HL-60/S4 treated with phorbol 12-myristate 13-acetate at 8.2 ng/mL for 4 days and 3 days (cell line): ENCODE data around the gene CPAMD8.
"Not testable (repeated sequence)": the region's sequence is repeated elsewhere in the genome, so short reads cannot be mapped to it uniquely, and the experiment has no call there.

Source experiments
- in situ Hi-C: fragments of 300-500 bp; cut with MboI; formaldehyde crosslinking; loops from 2 replicates; pipeline ENCODE4 v1.15.0; 2022; ENCODE audit warnings: low sequenced_read_pairs

CPAMD8 gene

DNA sequence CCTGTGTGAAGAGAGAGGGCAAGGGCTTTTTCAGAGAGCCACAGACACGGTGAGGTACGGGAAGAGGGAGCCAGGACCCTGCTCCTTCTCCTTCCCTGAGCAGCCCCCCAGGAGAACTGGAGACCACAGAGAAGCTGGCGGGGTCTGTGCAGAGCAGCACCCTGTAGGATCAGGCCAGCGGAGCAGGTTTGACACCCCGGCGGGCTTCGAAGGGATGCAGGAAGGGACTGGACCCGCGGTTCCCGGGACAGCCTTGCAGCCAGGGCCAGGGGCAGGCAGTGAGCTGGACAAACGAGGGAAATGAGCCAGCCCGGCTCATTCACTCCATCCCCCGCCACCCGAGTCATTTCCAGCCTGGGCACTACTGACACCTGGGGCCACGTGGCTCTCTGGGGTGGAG, 22.2 kb downstream of the CPAMD8 start:
- in situ Hi-C loops: no loop called here

DNA sequence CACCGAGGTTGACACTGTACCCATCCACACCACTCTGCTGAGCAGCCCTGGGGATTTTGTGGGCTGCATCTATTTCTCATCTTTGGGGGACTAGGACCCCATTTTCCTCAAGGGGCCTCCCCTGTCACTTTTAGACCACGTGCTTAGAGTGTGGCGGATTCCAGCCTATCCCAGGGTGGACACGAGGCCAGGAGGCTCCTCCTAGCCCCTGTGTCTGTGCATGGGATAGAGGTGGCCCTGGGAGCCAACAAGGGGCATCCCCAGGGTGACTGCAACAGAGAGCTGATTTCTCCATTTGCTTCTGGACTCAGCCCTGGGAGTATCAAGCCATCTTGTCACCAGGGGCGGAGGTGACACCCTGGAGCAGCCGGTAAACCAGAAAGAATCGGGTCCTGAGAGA, 24.2 kb downstream of the CPAMD8 start:
- in situ Hi-C loops: no loop called here

DNA sequence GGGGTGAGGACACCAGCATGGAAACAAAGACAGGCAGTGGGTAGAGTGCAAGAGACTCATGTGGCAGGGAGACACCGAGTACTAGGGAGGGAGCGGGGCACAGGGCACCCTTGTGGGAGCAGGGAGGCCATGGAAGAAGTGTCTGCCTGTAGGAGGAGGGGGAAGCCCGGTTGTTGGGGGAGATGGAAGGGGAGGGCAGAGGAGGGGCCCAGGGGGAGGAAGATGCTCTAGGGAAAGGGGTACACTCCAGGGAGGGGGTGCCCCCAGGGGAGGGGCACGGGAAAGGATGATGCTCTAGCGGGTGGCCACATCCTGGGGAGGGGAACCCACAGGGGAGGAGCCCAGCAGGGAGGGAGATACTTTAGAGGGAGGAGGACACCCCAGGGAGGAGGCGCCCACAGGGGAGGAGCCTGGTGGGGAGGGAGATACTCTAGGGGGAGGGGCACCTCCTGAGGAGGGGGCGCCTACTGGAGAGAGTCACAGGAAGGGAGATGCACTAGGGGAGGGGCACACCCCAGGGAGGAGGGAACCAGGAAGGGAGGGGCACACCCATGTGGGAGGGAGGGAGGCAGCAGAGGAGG, 24.9 kb downstream of the CPAMD8 start:
- in situ Hi-C loops: no loop called here

DNA sequence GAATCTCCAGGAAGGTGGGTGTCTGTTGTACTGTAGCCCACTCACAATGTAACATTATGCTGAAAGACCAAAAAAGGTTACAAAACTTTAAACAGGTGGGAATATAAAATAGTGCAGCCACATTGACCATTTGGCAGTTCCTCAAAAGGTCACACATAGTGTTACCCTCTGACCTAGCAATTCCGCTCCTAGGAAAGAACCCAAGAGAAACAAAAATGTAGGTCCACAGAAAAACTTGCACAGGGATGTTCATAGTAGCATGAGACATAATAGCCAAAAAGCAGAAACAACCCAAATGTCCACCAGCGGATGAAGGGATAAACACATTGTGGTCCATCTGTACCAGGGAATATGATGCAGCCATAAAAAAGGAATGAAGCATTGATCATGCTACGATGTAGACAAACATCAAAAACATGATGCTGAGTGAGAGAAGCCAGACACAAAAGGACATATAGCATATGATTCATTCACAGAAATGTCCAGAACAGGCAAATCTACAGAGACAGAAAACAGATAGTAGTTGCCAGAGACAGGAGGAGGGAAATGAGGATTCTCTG, 27.9 kb downstream of the CPAMD8 start:
- in situ Hi-C loops: no loop called here

DNA sequence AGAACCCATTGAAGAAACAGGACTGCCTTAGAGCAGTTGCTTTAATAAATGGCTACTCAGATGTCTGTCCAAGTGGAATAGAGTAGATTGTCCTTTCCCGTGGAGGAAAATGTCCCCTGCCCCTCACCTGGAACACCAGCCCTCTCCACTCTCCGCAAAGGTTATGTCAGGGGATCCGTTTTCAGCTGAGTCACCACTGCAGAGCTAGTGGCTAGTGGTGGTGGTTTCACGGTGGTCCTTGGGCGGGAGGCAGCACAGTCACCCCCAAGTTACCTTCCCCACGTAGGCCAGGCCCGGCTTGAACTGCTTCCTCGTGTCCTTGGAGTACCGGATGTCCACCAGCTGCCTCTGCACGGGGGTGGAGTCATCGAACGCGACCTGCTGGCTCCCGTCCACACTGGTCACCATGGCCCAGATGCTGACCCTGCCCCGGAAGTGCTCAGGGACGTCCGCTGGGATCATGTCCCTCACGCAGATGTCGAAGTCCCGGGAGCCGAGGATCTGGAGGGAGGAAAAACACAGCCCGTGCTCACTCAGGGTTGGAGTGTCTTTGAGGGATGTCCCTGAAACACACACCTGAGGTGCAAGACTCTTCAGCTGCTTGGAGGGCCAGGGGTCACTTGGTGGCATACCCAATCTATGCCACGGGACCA, 29.6 kb downstream of the CPAMD8 start:
- in situ Hi-C loops: not testable (repeated sequence)

DNA sequence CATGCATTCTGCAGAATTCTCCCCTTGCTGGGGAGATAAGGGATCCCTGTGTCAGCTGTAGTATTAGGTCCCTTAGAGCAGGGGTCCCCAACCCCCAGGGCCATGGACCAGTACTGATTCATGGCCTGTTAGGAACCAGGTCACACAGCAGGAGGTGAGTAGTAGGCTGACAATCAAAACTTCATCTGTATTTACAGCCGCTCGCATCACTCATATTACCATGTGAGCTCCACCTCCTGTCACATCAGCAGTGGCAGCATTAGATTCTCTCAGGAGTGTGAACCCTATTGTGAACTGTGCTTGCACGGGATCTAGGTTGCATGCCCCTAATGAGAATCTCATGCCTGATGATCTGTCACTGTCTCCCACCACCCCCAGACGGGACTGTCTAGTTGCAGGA, 37.9 kb downstream of the CPAMD8 start:
- in situ Hi-C loops: no loop called here

DNA sequence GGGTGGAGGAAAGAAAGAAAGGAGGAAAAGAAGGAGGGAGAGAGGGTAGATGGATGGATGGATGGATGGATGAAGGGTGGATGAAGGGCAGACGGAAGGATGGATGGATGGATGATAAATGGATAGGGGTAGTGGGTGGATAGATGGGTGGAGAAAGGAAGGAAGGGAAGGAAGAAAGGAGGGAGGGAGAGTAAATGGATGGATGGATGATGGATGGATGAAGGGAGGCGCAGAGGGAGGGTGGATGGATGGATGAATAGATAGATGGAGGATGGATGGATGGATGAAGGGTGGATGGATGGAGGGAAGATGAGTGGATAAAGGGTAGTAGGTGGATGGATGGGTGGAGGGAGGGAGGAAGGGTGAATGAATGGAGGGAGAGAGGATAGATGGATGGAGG, 41.2 kb downstream of the CPAMD8 start:
- in situ Hi-C loops: no loop called here

DNA sequence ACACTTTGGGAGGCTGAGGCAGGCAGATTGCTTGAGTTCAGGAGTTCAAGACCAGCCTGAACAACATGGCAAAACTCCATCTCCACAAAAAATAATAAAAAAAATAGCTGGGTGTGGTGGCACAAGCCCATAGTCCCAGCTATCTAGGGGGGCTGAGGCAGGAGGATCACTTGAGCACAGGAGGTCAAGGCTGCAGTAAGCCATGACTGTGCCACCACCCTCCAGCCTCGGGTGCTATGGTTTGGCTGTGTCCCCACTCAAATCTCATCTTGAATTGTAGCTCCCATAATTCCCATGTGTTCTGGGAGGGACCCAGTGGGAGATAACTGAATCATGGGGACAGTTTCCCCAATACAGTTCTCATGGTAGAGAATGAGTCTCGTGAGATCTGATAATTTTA, 44.0 kb downstream of the CPAMD8 start:
- in situ Hi-C loops: not testable (repeated sequence)

DNA sequence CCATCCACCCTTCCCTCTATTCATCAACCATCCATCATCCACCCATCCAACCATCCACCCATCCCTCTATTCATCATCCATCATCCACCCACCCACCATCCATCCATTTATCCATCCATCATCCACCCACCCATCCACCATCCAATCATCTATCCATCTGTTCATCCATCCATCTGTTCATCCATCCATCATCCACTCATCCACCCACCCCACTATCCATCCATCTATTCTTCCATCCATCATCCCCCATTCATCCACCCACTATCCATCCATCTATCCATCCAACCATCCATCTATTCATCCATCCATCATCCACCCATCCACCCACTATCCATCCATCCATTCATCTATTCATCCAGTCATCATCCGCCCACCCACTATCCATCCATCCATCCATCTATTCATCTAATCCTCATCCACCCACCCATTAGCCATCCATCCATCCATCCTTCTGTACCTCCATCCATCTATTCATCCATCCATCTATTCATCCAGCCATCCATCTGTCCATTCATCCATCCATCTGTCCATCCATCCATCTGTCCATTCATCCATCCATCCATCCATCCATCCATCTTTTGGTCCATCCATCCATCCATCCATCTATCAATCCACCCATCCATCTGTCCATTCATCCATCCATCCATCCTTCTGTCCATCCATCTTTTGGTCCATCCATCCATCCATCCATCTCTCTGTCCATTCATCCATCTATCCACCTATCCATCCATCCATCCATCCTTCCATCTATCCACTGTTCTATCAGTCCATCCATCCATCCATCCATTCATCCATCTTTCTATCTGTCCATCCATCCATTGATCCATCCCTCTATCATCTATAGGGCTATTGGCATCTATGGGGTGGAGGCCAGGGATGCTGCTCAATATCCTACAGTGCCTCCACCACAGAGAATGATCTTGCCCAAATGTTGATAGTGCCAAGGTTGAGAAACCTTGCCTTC, 47.5 kb downstream of the CPAMD8 start:
- in situ Hi-C loops: no loop called here

DNA sequence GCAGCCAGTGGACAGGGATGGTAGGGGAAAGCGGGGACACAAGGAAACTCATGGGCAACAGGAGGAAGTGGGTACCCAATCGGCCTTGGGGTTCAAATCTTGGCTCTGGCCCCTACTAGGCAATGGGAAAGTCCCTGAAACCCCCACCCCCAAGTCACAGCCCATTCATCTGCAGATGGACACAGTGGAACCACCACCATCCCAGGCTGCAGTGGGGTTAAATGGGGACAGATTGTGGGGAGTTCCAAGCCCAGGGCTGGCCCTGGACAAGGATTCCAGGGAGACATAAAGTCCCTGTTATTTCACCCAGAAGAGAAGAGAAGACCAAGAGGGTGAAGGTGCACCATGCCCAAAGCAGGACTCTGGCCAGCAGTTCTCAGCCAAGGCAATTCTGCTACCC, 48.5 kb downstream of the CPAMD8 start:
- in situ Hi-C loops: no loop called here

DNA sequence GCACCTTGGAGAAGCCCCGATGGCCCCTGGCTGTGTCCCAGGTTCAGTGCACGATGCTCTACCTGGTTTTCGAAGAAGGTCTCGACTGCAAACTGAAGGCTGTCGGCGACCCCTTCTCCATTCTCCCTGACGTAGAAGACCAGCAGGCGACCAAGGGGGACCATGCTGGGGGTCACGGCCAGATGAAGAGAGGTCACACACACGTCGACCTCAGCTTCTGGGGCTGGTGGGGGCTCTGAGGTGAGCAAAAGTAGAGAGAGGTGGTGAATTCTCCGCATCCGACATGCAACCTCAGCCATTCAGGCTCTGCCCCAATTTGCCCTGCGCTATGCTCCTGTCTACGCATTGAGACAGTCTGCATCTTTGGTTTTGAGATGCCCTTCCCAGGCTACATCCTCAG, 49.3 kb downstream of the CPAMD8 start:
- in situ Hi-C loops: no loop called here

DNA sequence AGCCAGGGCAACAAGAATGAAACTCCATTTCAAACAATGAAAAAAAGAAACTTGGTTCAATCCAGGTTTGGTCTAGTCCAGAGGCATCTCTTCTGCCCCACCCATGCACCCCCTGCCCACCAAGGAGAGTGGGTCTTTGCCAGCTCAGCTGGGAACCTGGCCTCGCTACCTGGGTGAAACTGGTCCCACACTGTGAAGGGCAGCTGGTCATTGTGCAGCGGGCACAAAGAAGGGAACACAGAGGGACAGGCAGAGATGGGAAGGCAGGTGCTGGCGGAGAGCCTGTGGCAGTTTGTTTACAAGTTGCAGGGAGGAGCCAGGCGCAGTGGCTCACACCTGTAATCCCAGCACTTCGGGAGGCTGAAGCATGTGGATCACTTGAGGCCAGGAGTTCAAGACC, 50.2 kb downstream of the CPAMD8 start:
- in situ Hi-C loops: no loop called here

DNA sequence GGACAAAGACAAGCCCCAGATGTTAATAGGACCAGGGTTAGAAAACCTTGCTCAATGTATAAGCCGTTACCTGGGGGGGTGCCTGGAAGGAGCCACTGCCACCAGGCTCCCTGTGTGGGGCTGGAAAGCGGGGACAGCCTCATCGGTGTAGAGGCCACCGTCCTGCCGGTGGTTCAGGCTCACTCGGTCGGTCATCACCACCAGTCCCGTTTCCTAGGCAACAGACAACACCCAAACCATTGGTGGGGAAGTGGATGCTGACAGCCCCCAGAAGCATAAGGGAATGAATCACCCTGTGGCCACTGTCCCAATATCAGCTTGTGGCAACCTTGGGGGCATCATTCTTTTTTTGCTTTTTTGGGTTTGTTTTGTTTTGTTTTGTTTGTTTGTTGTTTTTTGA, 55.8 kb downstream of the CPAMD8 start:
- in situ Hi-C loops: no loop called here

DNA sequence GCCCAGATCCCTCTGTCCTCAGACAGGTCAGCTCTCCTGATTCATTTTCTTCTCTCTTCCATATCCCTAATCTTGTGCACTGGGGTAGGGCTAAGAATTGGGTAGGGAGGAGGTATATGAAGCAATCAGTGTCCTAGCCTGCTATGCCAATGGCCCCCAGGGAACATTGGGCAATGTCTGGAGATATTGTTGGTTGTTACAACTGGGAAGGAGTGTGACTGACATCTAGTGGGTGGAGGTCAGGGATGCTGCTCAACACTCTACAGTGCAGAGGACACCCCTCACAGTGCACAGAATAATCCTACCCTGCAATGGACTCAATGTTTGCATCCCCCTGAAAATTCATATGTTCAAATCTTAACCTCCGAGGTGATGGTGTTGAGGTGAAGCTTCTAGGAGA, 57.5 kb downstream of the CPAMD8 start:
- in situ Hi-C loops: no loop called here

DNA sequence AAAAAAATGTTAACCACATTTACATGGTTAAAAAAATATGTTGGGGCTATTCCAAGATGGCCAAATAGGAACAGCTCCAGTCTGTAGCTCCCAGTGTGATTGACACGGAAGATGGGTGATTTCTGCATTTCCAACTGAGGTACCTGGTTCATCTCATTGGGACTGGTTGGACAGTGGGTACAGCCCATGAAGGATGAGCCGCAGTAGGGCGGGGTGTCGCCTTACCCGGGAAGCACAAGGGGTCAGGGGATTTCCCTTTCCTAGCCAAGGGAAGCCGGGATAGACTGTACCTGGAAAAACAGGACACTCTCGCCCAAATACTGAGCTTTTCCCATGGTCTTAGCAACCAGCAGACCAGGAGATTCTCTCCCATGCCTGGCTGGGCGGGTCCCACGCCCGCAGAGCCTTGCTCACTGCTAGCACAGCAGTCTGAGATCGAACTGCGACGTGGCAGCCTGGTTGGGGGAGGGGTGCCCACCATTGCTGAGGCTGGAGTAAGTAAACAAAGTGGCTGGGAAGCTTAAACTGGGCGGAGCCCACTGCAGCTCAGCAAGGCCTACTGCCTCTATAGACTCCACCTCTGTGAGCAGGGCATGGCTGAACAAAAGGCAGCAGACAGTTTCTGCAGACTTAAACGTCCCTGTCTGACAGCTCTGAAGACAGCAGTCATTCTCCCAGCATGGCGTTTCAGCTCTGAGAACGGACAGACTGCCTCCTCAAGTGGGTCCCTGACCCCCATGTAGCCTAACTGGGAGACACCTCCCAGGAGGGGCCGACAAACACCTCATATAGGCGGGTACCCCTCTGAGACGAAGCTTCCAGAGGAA, 65.4 kb downstream of the CPAMD8 start:
- in situ Hi-C loops: not testable (repeated sequence)

DNA sequence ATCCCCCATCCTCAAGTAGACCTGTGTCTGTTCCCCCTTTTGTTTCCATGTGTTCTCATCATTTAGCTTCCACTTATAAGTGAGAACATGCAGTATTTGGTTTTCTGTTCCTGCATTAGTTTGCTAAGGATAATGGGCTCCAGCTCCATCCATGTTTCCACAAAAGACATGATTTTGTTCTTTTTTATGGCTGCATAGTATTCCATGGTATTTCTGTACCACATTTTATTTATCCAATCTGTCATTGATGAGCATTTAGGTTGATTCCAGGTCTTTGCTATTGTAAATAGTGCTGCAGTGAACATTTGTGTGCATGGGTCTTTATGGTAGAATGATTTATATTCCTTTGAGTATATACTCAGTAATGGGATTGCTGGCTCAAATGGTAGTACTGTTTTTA, 68.3 kb downstream of the CPAMD8 start:
- in situ Hi-C loops: not testable (repeated sequence)

DNA sequence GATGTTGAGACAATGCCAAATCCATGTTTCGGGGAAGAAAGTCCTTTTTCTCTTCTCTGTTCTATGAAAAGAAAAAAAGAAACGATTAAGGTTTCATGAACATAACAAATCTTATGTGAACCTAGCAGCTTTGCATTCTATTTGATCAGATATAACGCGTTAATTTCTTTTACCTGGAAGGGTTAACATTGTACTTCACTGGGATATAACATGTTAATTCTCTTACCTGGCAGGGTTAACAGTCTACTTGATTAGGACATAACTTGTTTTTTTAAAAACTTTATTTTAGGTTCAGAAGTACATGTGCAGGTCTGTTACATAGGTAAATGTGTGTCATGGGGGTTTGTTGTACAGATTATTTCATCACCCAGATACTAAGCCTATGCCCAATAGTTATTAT, 68.8 kb downstream of the CPAMD8 start:
- in situ Hi-C loops: no loop called here

DNA sequence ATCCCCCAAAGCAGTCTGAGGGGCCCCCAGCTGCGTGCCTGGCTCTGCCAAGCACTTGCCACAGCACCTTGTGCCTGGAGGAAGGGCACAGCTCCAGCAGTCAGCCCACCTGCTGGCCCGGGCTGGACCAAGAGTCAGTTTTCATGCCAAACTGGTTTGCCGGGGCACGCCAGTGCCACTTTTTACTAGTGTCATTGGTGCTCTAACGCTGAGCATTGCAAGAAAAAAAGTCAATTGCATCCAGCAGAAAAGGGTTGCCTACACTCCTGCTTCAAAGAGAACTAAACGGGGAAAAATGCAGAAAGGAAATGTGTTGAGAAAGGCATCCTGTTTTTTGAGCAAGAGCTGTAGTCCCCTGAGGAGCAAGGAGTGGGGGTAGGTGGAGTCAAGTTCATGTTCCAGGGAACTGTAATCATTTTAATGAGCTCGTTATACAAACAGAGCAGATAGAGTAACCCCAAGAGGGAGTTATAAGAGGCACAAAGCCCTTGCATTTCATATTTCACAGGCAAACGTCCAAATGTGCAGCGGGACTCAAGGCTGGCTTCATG, 69.4 kb downstream of the CPAMD8 start:
- in situ Hi-C loops: no loop called here

DNA sequence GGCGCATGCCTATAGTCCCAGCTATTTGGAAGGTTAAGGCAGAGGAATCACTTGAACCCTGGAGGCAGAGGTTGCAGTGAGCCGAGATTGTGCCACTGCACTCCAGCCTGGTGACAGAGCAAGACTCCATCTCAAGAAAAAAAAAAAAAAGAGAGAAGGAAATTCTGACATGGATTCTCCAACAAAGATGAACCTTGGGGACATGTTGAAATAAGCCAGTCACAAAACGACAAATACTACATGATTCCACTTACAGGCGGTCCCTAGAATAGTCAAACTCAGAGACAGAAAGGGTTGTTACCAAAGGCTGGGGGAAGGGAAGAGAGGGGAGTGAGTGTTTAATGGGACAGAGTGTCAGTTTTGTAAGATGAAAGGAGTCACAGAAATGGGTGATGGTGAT, 71.4 kb downstream of the CPAMD8 start:
- in situ Hi-C loops: no loop called here

DNA sequence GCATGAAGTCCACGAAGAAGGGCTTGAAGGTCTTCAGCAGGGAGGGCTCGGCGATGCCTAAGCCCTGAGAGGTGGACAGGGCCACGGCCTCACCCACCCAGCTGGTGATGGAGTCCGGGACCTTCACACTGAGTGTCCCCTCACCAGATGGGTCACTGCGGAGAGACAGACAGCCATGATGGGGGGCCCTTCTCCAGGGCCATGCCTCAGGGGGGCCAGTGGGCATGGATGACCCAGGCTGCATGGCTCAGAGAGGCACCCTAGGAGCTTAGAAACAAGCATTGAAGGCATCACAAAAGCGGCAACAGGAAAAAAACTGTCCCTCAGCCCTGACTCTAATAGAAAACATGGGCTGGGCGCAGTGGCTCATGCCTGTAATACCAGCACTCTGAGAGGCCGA, 74.6 kb downstream of the CPAMD8 start:
- in situ Hi-C loops: no loop called here

DNA sequence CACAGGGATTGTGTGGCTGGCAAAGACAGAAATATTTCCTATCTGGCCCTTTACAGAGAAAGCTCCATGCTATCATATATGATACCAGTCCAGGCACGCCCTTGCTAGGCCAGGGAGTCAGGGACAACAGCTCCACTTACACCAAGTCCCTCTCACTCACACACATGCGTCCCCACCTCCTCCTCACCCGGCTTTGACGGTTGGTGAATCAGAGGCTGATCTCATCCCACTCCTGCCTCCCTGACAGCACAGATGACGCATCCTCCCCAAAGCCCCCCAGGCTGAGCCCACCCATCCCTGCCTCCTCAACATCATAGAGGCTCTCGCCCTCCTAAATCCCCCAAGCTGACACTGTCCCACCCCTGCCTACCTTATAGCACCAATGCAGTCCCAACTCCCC, 75.1 kb downstream of the CPAMD8 start:
- in situ Hi-C loops: no loop called here
